Measurements from ENCODE around the gene JPH2. TPM values are rescaled to one million over a fixed set of nuclear protein-coding genes. Genes with fewer than 3 reads are reported as not detected.

Gene JPH2
- total and polyA plus RNA-seq, 2 of the 4 experiments (the other 2 are of a cell fraction) = 0.44 to 0.54 TPM

GRCh38 chr20:44135417-44136204, 51.4 kb downstream of the JPH2 start:
- Histone ChIP-seq H2BK20ac (ENCODE audit: low read depth, low read length) (peak overlapping the region; percentile 78), H2BK120ac (ENCODE audit: low read depth, low read length) (peak overlapping the region; percentile 95), H4K5ac (ENCODE audit: low read depth, low read length) (peak overlapping the region; percentile 71), H3K36me3 (ENCODE audit: control insufficient read depth, insufficient read depth, low read length) (no peaks in the 10 kb centered on the region), H3K9me1 (ENCODE audit: insufficient read depth, low read length) (peaks cover 12% of the 10 kb centered on the region), H3K4ac (ENCODE audit: low read depth, low read length) (peak overlapping the region; percentile 96), H3K4me1 (ENCODE audit: control insufficient read depth, insufficient read depth, low read length) (peaks cover 12% of the 10 kb centered on the region), H3K4me3 (ENCODE audit: insufficient read depth, low read depth, low read length) (no peak overlapping the region), H3K27ac (ENCODE audit: insufficient read depth, low read length) (no peak overlapping the region), H3K18ac (ENCODE audit: low read depth, low read length) (peak overlapping the region; percentile 16; the same call in 1 of the 2 replicates), H2BK5ac (ENCODE audit: low read depth, low read length, poor library complexity, severe bottlenecking) (peak overlapping the region; percentile 69), H2AK9ac (replicated peaks; ENCODE audit: low read depth, low read length, poor library complexity) (peak overlapping the region; percentile 71), H2AK5ac (ENCODE audit: low read depth, low read length) (peak overlapping the region; percentile 83; the same call in 1 of the 2 replicates), H3K27me3 (ENCODE audit: control insufficient read depth, insufficient read depth, low read length) (no peaks in the 10 kb centered on the region; the same call in none of the 2 replicates), H3K9ac (ENCODE audit: low read depth, low read length) (peak overlapping the region; percentile 50; the same call in 1 of the 2 replicates), H4K20me1 (ENCODE audit: insufficient read depth, low read length) (no peaks in the 10 kb centered on the region), H3K9me3 (ENCODE audit: control insufficient read depth, insufficient read depth, low read length) (0 out of 2 replicates have a peak, but pooled peaks cover 2% of the 10 kb centered on the region), H3K4me2 (ENCODE audit: low read depth, low read length) (peak overlapping the region; percentile 11; the same call in 1 of the 2 replicates), H3K14ac (replicated peaks; ENCODE audit: low read depth, low read length) (peak overlapping the region; percentile 44), H3K56ac (ENCODE audit: extremely low read depth, insufficient read depth, low read length) (no peak overlapping the region), H3K79me1 (ENCODE audit: low read depth in 1 of 2, low read length in 2 of 2) (peaks cover 2 to 3% of the 10 kb centered on the region in 2 experiments; a peak in 1 of 4 replicates), H3K23ac (ENCODE audit: low read depth, low read length) (peak overlapping the region; percentile 83), H4K91ac (ENCODE audit: insufficient read depth, low read depth, low read length) (peak overlapping the region; percentile 99), H2BK15ac (ENCODE audit: low read depth, low read length) (peak overlapping the region; percentile 100), H4K8ac (ENCODE audit: low read depth in 2 of 2, low read length in 2 of 2) (peak overlapping the region; percentile 39 to 88; a peak in 3 of 4 replicates), H2AFZ (replicated peaks; ENCODE audit: low read length, poor library complexity) (peak overlapping the region; percentile 23)
- BruUV-seq (replicated peaks) = no TSS peak
- 80% methylated on average over 1 of the region's 8 CpGs; no CpG with 5 or more reads in 1 of the 2 experiments for WGBS, 2 experiments (ENCODE audit: extremely low coverage in 2 of 2, insufficient read length in 1 of 2)
- dilution Hi-C loops (cut with HindIII; ENCODE audit: low sequenced_read_pairs, unreplicated experiment) (no loop called here), in situ Hi-C loops (cut with MboI; ENCODE audit: low sequenced_read_pairs) (no loop called here), intact Hi-C loops (cut with micrococcal nuclease) (loop anchor here (5.0 kb wide), 1 partner anchor 47 kb away; no protein-coding TSS in a partner anchor)
- ChIA-PET POLR2A (ENCODE audit: unreplicated experiment) (no interaction called here), CTCF (interaction anchor here (0.6 to 1.0 kb wide), 3 partner anchors 46 to 675 kb away, joined by 3 to 4 read pairs (median 4); no protein-coding TSS in a partner anchor)
- ATAC-seq (ENCODE audit: low read depth) (peak; percentile 50), DNase-seq (no peak)
- TF ChIP-seq MAZ (IDR thresholded peaks at IDR 0.05; ENCODE audit: borderline replicate concordance, low read depth, low read length) (no peak), MXI1 (IDR thresholded peaks at IDR 0.05; ENCODE audit: borderline replicate concordance, low read depth, low read length) (no peak), RAD21 (IDR thresholded peaks at IDR 0.05; ENCODE audit: low read length) (no peak), CEBPB (IDR thresholded peaks at IDR 0.05; ENCODE audit: low read depth, low read length) (no peak), RCOR1 (IDR thresholded peaks at IDR 0.05; ENCODE audit: insufficient replicate concordance, low read length) (no peak), ELK1 (IDR thresholded peaks at IDR 0.05; ENCODE audit: borderline replicate concordance, low read depth, low read length) (no peak), FOS (IDR thresholded peaks at IDR 0.05; ENCODE audit: low read depth, low read length) (no peak), RFX5 (IDR thresholded peaks at IDR 0.05; ENCODE audit: low read depth, low read length) (no peak), CHD1 (IDR thresholded peaks at IDR 0.05; ENCODE audit: low read depth, low read length) (no peak), NFE2L2 (IDR thresholded peaks at IDR 0.05; ENCODE audit: low read depth, low read length) (no peak), MAFK (IDR thresholded peaks at IDR 0.05; ENCODE audit: low read depth, low read length) (no peak)
